Measurements from ENCODE around the gene IGSF5.

The IGSF5 gene

GRCh38 chr21:39807738-39808137, 62.8 kb downstream of the IGSF5 start:
- no peak for DNase-seq (ENCODE audit: low read depth)
- TF ChIP-seq POLR2A (IDR thresholded peaks at IDR 0.05; ENCODE audit: extremely low read depth, insufficient read length) = no peak
- TF ChIP-seq MYC (IDR thresholded peaks at IDR 0.05; ENCODE audit: low read depth, low read length) = no peak
- TF ChIP-seq, protein P1, sequence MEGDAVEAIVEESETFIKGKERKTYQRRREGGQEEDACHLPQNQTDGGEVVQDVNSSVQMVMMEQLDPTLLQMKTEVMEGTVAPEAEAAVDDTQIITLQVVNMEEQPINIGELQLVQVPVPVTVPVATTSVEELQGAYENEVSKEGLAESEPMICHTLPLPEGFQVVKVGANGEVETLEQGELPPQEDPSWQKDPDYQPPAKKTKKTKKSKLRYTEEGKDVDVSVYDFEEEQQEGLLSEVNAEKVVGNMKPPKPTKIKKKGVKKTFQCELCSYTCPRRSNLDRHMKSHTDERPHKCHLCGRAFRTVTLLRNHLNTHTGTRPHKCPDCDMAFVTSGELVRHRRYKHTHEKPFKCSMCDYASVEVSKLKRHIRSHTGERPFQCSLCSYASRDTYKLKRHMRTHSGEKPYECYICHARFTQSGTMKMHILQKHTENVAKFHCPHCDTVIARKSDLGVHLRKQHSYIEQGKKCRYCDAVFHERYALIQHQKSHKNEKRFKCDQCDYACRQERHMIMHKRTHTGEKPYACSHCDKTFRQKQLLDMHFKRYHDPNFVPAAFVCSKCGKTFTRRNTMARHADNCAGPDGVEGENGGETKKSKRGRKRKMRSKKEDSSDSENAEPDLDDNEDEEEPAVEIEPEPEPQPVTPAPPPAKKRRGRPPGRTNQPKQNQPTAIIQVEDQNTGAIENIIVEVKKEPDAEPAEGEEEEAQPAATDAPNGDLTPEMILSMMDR (IDR thresholded peaks at IDR 0.05; ENCODE audit: low read depth, low read length) = no peak
- TF ChIP-seq, protein P2, sequence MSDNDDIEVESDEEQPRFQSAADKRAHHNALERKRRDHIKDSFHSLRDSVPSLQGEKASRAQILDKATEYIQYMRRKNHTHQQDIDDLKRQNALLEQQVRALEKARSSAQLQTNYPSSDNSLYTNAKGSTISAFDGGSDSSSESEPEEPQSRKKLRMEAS (IDR thresholded peaks at IDR 0.05; ENCODE audit: low read depth, low read length) = no peak
- no peak overlapping the region for H3K4me3 ChIP-seq (ENCODE audit: low read depth, low read length)

GRCh38 chr21:39809936-39810335, 65.0 kb downstream of the IGSF5 start:
- DNase-seq (ENCODE audit: low read depth) = no peak
- no peak for TF ChIP-seq MYC (IDR thresholded peaks at IDR 0.05; ENCODE audit: low read depth, low read length)
- TF ChIP-seq POLR2A (IDR thresholded peaks at IDR 0.05; ENCODE audit: extremely low read depth, insufficient read length) = no peak
- TF ChIP-seq, protein P2 (IDR thresholded peaks at IDR 0.05; ENCODE audit: low read depth, low read length) = no peak
- H3K4me3 ChIP-seq (ENCODE audit: low read depth, low read length) = no peak overlapping the region

DNA sequence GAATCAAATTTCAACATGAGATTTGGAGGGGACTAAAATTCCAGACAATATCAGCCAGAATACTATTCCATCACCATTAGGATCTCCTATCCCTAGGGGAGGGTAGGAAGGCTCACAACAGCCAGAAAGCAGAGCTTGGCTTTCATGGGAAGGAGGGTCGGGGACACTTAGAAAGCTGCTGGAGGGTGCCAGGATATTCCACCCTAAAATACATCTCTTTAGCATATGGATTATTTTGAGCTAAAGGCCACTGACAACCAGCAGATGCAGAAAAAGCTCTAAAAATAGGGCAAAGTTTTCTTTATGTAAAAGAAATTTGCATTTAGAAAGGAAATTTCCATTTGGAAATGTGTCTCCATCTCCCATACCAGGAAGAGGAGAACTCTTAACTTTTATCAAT, 68.0 kb downstream of the IGSF5 start:
- no peak for TF ChIP-seq MYC (IDR thresholded peaks at IDR 0.05; ENCODE audit: low read depth, low read length)
- TF ChIP-seq, protein P2 (IDR thresholded peaks at IDR 0.05; ENCODE audit: low read depth, low read length) = no peak
- no peak for TF ChIP-seq POLR2A (IDR thresholded peaks at IDR 0.05; ENCODE audit: extremely low read depth, insufficient read length)
- TF ChIP-seq, protein P1 (IDR thresholded peaks at IDR 0.05; ENCODE audit: low read depth, low read length) = no peak
- DNase-seq (ENCODE audit: low read depth) = no peak
- H3K4me3 ChIP-seq (ENCODE audit: low read depth, low read length) = no peak overlapping the region

- TF ChIP-seq POLR2A (IDR thresholded peaks at IDR 0.05; ENCODE audit: extremely low read depth, insufficient read length) (no peak), MYC (IDR thresholded peaks at IDR 0.05; ENCODE audit: low read depth, low read length) (no peak)
- TF ChIP-seq, protein P1 (IDR thresholded peaks at IDR 0.05; ENCODE audit: low read depth, low read length) = no peak
- TF ChIP-seq, protein P2 (IDR thresholded peaks at IDR 0.05; ENCODE audit: low read depth, low read length) = no peak
- DNase-seq (ENCODE audit: low read depth) = peak; percentile 23
- H3K4me3 ChIP-seq (ENCODE audit: low read depth, low read length) = no peak overlapping the region
Measured at GRCh38 chr21:39818557-39818956, 73.6 kb downstream of the IGSF5 start.

GRCh38 chr21:39822042-39822441, 77.1 kb downstream of the IGSF5 start:
- TF ChIP-seq POLR2A (IDR thresholded peaks at IDR 0.05; ENCODE audit: extremely low read depth, insufficient read length) (no peak), MYC (IDR thresholded peaks at IDR 0.05; ENCODE audit: low read depth, low read length) (no peak)
- TF ChIP-seq, protein P2 (IDR thresholded peaks at IDR 0.05; ENCODE audit: low read depth, low read length) = no peak
- TF ChIP-seq, protein P1 (IDR thresholded peaks at IDR 0.05; ENCODE audit: low read depth, low read length) = no peak
- H3K4me3 ChIP-seq (ENCODE audit: low read depth, low read length) = no peak overlapping the region
- no peak for DNase-seq (ENCODE audit: low read depth)

GRCh38 chr21:39825250-39825649, 80.3 kb downstream of the IGSF5 start:
- TF ChIP-seq, protein P2 (IDR thresholded peaks at IDR 0.05; ENCODE audit: low read depth, low read length) = no peak
- TF ChIP-seq POLR2A (IDR thresholded peaks at IDR 0.05; ENCODE audit: extremely low read depth, insufficient read length) = no peak
- TF ChIP-seq, protein P1 (IDR thresholded peaks at IDR 0.05; ENCODE audit: low read depth, low read length) = no peak
- no peak for TF ChIP-seq MYC (IDR thresholded peaks at IDR 0.05; ENCODE audit: low read depth, low read length)
- no peak for DNase-seq (ENCODE audit: low read depth)
- no peak overlapping the region for H3K4me3 ChIP-seq (ENCODE audit: low read depth, low read length)
